ENCODE measurements around the gene COA1.

DNA sequence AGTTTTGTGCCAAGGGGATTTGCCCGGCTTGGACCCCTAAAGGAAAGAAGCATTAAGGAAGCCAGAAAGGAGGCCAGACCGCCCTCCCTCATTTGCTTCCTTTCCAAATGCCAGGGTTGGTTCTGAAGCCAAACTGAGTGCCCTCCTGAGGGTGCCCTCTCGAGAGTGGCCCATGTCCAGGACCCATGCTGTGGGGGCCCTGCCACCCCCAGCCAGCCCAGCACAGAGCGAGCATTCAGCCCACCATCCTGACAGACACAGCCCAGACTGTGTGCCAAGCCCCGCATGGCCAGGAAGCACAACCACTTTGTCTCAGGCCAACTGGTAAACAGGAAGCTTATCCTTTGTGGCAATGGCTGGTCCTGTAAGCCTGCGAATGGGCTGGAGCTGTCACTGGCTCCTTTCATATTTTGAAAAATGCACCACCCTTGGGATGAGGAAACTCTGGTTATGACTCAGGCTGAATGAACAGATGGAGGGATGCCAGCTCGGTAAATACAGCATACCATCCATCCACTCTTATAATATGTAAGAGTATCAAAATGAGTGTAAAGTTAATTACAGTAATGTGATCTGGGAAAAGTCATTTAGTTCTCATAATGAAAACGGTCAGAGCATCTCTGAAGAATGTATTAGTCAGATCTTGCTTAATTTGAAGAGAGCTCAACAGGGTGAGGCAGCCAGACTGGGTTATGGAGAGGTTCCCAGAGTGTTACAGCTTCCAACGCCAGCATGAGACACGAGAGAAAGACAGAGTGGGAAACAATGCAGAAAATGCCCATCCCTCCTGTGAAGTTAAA is 81.5 kb downstream of the COA1 start:
- TF ChIP-seq EZH2 (IDR thresholded peaks at IDR 0.05) (no peak), POLR2AphosphoS5 (IDR thresholded peaks at IDR 0.05; ENCODE audit: borderline replicate concordance, low read depth, low read length) (no peak), FOXP2 (optimal IDR thresholded peaks at IDR 0.05; ENCODE audit: control extremely low read depth, extremely low read length, insufficient read depth) (no peak)

All from SK-N-MC (cell line).